HG02571 (cell line): ENCODE results near the gene KCNMA1.
"Not testable (repeated sequence)": the region's sequence is repeated elsewhere in the genome, so short reads cannot be mapped to it uniquely, and the experiment has no call there.

Experiments used
- ATAC-seq: cut with Tn5 transposase; IDR thresholded peaks from one replicate; pipeline ENCODE4 v1.9.1; 2021; ENCODE audit warnings: mild to moderate bottlenecking, moderate library complexity; ENCODE audit not compliant: unreplicated experiment

KCNMA1 gene

DNA sequence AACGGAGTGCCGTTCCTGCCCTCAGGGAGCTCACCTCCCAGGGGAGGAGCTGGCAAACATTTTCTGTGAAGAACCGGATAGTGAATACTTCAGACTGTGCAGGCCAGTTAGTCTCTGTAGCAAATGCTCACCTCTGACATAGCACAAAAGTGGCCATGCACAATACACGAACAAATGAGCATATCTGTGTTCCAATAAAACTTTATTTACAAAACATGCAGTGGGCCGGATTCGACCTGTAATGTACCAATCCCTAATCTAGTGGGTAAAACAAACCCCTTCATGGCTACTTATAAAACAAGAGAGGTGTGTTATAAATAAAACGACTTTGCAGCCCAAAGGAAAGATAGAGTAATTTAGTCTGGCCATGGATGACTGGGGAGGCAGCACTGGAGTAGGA, 48.7 kb downstream of the KCNMA1 start:
- no peak for ATAC-seq

DNA sequence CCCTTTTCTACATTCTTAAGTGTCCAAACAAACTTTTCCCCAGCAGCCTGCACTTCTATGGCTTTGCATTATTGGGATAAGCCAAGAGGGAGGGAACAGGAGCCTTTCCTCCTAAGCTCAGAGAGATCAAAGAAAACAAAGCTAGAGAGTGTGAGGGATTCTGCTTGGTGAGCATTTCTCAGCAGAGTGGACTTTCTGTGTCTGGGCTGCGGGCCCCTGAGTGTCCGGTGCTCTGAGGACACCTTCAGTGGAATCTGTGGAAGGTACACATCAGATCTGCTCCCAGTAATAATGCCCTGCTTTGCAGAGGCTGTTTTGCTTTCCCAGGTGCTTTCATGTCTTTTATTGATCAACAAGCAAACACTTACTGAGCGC, 50.2 kb downstream of the KCNMA1 start:
- no peak for ATAC-seq

DNA sequence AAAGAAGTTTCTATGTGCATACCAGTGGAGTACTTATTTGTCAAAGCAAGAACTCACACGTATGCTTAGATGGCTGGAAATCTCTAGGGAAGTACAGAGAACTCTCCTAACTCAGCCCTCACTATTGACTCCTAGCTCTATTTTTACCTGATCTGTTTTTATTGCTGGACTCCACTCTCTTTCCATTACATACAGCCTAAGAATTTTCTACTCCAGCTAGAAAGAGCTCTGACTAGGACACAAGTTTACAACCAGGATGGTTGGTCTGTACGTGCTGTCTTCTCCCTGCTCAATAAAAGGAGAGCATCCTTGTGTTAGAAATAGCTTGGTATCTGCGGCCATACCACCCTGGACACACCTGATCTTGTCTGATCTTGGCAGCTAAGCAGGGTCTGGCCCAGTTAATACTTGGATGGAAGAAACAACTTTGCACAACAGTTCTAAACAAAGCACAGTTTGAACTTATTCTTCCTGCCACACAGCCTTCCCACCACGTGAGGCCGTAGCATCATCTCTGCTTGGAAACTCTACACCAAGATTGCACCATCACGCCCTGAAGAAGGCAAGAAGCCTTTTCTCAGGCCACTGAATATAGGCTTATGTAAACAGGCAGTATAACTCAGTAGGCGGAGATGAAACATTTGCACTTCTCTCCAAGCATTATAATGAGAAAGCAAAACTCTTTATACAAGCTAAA, 50.7 kb downstream of the KCNMA1 start:
- no peak for ATAC-seq

GRCh38 chr10:77584938-77585337, 52.7 kb downstream of the KCNMA1 start:
- no peak for ATAC-seq

DNA sequence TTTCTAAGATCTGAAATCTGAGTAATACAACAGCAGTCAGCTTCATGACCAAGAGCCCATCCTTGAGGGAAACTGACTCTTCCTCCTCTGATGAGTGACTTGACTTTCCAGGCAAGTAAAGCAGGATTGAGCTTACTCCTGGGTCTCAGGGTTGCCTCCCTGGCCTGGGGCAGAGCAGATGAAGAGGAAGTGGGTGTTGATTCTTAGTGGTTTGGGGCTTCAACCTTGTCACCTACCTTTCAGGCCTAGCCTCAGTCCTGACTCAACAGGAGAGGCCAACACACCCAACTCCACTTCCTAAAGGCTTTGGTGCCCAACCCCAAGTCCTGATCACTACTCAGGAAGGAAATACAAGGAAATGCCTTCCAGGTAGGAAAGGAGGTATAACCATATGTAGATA, 54.1 kb downstream of the KCNMA1 start:
- no peak for ATAC-seq

DNA sequence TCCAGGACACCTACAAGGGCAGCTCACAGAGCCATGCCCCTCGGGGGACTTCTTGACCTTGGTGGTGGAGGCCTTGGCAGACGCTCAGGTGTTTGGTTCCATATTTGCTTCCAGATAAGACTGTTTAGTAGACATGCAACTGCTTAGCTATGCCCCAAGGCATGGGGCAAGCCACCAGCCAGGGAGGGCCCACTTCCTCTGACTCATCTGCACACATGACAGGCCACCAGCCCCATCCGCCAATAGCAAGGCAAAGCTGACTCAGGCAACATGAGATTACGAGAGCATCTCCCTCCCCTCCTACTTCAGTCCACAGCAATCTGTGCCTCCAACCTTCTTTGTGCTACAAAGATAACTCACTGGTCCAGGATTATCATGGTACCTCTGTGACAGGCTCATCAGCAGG, 54.9 kb downstream of the KCNMA1 start:
- ATAC-seq: no peak

GRCh38 chr10:77581738-77582137, 55.9 kb downstream of the KCNMA1 start:
- ATAC-seq: no peak

- ATAC-seq: no peak
Measured at GRCh38 chr10:77580482-77580881, 57.1 kb downstream of the KCNMA1 start.

GRCh38 chr10:77578583-77579227, 58.9 kb downstream of the KCNMA1 start:
- no peak for ATAC-seq

DNA sequence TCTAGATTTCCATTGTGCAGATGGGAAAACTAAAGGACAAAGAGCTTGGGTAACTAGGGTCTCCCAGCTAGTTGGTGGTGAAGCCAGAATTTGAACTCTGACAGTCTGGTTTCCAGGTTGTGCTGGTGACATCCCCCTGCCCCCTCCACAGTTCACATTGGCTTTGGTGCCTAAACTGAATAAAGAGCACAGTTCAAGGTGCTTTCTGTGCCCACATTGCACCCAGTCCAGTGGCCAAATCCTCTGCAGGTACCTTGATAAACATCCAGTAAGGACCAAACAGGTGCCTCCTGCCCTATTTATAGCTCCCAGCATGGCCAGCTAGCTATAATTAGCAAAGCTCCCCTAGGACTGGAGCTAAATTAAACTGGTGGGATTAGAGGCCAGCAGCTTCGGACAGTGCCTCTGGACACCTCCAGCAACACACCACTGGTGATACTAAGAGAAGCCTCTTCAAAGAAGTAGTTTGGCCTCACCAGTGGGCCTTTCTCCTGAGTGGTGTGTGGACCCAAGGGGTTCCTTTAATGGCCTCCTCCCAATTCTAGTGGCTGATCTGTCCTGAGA, 59.9 kb downstream of the KCNMA1 start:
- no peak for ATAC-seq

DNA sequence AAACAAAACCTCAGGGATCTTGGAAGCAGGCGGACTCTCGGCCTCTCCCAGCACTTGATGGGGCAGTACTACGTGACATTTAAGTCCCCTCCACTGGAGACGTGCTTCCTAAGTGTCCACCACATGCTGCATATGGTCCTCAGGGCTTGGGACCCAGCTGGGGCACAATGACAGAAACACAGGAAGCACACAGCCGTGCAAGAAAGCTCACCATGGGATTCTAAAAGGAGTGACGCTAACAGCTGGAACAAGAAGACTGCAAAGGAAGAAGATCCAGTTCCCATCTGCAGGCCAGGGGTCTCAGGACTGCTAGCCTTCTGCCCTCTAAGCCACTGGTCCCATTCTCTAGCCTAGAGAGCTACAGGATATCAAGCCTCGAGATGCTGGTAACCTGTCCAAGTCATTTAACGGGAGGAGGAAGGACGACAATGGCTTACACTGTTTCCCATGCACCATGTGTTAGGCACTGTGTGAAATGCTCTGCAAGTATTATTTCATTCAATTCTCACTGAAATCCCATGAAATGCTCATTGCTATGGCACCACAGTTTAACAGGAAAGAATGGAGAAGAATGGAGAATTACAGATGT, 61.1 kb downstream of the KCNMA1 start:
- no peak for ATAC-seq

DNA sequence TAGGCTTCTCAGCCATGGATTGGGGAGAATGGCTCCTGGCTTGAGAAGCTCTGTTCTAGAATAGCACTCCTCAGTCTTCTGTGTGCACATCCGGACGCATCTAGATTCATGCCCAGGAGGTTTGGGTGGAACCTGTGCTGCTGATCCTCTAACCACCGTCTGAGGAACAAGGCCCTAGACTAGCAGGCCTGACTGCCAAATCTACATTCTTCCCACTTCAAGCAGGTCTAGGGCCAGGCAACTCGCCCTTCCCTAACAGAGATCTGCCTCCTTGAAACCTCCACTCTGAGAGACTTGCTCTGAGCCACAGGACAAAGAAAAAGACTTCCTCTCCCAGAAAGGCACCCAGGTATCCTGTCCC, 61.6 kb downstream of the KCNMA1 start:
- ATAC-seq: no peak

DNA sequence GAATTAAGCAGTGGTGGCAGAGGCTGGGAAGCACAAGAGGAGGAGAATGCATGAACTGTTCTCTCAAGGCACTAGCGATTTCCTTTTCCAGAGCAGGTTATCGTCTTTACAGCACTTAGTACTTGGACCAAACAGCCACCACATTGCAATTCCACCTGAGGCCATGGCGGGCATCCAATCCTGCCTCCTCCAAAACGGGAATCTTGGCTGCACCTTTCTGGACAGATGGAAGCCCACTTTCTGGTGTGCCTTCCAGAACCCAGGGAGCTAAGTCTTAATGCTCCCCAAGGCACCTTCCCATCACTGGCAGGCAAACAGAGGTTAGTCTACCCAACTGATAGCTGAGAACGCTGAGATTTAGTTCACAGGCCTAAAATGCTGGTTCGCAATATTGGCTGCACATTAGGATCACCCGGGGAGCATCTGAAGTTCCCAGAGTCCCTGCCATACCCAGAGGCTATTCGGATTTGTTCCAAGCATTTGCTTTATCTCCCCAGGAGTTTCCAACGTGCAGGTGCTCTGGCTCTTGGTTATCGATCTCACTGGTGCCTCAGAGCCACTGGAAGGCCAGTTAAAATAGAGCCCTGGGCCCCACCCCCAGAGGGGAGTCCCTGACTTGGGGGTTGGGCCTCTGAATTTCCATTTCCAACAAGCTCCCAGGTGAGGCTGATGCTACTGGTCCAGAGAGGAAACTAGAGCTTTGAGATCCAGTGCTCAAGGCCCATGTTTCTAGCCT, 62.2 kb downstream of the KCNMA1 start:
- ATAC-seq: no peak

DNA sequence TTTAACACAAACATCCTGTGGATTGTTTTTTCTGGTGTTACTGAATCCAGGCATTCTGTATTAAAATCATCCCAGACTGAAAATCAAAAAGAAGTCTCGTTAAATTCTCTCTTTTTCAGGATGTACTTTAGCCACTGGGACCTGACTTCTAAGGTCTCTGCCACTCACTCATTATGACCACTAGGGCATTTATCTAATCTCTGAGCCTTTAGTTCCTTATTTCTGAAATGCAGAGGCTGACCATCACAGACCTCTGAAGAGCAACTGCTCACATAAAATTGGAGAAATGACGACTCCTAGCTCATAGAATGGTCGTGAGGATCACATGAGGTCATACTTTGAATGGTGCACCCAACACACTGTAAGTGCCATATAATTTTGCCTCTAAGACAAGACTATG, 63.2 kb downstream of the KCNMA1 start:
- ATAC-seq: no peak

GRCh38 chr10:77572520-77572919, 65.1 kb downstream of the KCNMA1 start:
- ATAC-seq: not testable (repeated sequence)

- ATAC-seq: no peak
Measured at GRCh38 chr10:77571490-77571889, 66.1 kb downstream of the KCNMA1 start.

- no peak for ATAC-seq
Measured at GRCh38 chr10:77566914-77567566, 70.6 kb downstream of the KCNMA1 start.

DNA sequence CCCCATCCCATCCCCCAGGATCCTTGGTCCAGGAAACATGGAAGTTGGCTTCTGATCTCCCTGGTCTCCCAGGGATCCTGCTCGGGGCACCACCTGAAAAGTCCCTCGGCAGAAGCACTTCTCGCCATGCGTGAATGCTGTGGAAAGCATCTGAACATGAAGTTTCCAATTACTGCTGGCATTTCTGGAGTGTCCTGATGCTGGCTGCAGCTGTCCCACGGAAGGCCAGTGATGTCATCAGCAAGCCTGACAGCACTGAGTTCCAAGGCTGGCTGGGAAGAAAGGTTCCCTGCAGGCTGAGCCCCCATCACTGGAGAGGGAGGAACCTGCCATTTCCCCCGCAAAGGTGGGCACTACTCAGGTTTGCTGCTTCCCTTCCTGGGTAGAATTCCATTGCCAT, 71.4 kb downstream of the KCNMA1 start:
- ATAC-seq: no peak

GRCh38 chr10:77565590-77566023, 72.0 kb downstream of the KCNMA1 start:
- ATAC-seq: no peak

DNA sequence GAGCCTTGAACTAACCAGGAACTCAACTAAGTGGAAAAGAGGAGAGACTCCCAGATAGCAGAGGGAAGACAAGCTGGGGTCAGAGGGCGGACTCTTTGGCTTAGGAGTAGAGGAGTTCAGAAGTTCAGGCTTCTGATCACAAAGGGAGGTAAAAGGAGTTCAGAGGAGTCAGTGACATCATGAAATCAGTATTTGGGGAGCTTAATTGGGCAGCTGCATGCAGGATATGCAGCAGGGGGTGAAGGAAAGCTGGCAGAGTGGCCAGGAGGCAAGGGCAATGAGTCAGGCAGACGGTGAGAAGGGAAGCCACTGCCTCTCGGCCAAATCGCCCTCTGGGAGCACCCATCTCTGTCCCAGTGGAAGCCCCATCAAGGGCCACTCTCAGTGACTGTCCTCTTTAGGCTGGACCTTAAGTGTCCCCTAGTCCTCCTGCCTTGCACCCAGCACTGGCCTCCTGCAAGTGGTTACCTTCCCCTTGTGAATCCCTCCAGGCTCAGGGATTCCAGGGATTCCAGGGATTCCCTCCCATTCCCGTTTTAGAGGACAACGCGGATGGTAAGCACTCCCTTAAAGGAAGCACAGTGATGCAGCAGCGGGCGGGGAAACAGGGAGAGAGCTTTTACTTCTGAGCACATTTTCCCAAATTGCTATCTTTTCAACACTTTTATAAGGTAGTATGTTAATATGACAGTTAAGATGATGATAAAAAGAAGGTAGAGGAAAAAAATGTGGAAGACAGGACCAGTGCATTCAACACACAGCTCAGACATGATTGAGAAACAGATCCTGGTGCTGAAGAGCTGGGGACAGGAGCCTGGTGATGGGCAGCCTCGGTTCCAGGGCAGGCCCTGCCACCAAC, 72.6 kb downstream of the KCNMA1 start:
- ATAC-seq: no peak
